ENCODE data around the gene RHBDL2. TPM values are rescaled to one million over a fixed set of nuclear protein-coding genes. Genes with fewer than 3 reads are reported as not detected.

The RHBDL2 gene
- total RNA-seq, 1 experiment from 2014 or later: 0.30 TPM

DNA sequence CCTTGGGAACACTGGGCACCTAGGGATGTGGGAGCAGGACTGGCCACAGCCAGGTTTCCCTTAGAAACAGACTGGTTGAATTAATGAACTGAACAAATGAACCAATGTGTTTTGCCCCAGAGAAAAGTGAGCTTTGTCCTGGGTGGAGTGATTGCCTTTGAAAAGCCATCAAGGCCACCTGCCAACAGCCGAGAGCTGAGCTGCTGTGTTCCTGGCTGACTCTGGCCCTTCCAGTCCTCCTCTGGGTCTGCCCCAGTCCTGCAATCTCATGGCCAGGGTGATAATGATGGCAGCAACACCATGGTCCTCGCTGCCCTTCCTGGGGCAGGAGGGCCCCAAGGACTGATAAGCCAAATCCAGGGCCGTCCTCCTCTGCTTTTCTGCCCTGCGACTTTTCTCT lies 42.1 kb downstream of the RHBDL2 start:
- H3K4me1 Mint-ChIP-seq (ENCODE audit: insufficient read depth, unreplicated experiment): no peaks in the 10 kb centered on the region
- no TSS peak for BruUV-seq (replicated peaks)
- intact Hi-C loops (cut with micrococcal nuclease): no loop called here
- TF ChIP-seq, protein P1, sequence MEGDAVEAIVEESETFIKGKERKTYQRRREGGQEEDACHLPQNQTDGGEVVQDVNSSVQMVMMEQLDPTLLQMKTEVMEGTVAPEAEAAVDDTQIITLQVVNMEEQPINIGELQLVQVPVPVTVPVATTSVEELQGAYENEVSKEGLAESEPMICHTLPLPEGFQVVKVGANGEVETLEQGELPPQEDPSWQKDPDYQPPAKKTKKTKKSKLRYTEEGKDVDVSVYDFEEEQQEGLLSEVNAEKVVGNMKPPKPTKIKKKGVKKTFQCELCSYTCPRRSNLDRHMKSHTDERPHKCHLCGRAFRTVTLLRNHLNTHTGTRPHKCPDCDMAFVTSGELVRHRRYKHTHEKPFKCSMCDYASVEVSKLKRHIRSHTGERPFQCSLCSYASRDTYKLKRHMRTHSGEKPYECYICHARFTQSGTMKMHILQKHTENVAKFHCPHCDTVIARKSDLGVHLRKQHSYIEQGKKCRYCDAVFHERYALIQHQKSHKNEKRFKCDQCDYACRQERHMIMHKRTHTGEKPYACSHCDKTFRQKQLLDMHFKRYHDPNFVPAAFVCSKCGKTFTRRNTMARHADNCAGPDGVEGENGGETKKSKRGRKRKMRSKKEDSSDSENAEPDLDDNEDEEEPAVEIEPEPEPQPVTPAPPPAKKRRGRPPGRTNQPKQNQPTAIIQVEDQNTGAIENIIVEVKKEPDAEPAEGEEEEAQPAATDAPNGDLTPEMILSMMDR (IDR thresholded peaks at IDR 0.05; ENCODE audit: unreplicated experiment): no peak
- no peaks in the 10 kb centered on the region for H3K36me3 Mint-ChIP-seq (ENCODE audit: insufficient read depth, unreplicated experiment)
- no peak for DNase-seq (ENCODE audit: unreplicated experiment)
- H3K4me3 Mint-ChIP-seq (ENCODE audit: unreplicated experiment): no peak overlapping the region
- ChIA-PET CTCF (interaction anchor here (0.8 kb wide), 1 partner anchor 132 kb away, joined by 3 read pairs; no protein-coding TSS in a partner anchor), POLR2A (no interaction called here)
- H3K9me3 Mint-ChIP-seq (ENCODE audit: unreplicated experiment): no peaks in the 10 kb centered on the region
- H3K27me3 Mint-ChIP-seq (ENCODE audit: insufficient read depth, unreplicated experiment): no peaks in the 10 kb centered on the region
- H3K27ac Mint-ChIP-seq (ENCODE audit: low read depth, unreplicated experiment): no peak overlapping the region

DNA sequence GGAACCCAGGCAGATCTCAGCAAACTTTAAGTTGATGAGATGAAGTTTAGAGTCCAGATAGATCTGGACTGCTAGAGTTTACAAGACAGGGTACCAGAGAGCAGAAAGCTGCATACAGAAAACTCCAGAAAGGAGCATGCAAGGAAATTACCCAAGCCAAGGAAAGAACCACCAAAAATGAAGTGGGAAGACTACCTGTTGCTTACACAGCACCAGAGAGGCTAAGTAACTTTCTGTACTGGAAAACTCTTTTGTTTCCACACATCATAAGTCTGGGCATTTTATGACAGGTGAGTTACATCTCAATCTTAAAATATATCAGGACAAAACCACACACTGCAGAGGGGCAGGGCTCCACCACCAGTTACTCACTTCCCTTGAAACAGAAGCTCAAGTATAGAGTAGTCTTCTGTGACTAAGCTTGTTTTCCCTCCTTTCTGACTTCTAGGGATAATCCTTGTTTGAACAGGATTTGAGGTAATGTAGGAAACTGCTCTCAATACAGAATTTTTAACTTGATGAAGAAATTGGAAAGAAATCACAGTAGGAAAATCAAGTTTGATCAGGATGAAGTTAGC lies 42.9 kb downstream of the RHBDL2 start:
- no peaks in the 10 kb centered on the region for H3K9me3 Mint-ChIP-seq (ENCODE audit: unreplicated experiment)
- no peak overlapping the region for H3K27ac Mint-ChIP-seq (ENCODE audit: low read depth, unreplicated experiment)
- H3K4me3 Mint-ChIP-seq (ENCODE audit: unreplicated experiment): no peak overlapping the region
- TF ChIP-seq, protein P1 (IDR thresholded peaks at IDR 0.05; ENCODE audit: unreplicated experiment): no peak
- no peaks in the 10 kb centered on the region for H3K27me3 Mint-ChIP-seq (ENCODE audit: insufficient read depth, unreplicated experiment)
- no peak for DNase-seq (ENCODE audit: unreplicated experiment)
- ChIA-PET CTCF (interaction anchor here (0.8 kb wide), 1 partner anchor 133 kb away, joined by 3 read pairs; no protein-coding TSS in a partner anchor), POLR2A (interaction anchor here (0.6 kb wide), 1 partner anchor 26 kb away, joined by 4 read pairs; no protein-coding TSS in a partner anchor)
- H3K4me1 Mint-ChIP-seq (ENCODE audit: insufficient read depth, unreplicated experiment): no peaks in the 10 kb centered on the region
- intact Hi-C loops (cut with micrococcal nuclease): no loop called here
- BruUV-seq (replicated peaks): no TSS peak
- H3K36me3 Mint-ChIP-seq (ENCODE audit: insufficient read depth, unreplicated experiment): no peaks in the 10 kb centered on the region

DNA sequence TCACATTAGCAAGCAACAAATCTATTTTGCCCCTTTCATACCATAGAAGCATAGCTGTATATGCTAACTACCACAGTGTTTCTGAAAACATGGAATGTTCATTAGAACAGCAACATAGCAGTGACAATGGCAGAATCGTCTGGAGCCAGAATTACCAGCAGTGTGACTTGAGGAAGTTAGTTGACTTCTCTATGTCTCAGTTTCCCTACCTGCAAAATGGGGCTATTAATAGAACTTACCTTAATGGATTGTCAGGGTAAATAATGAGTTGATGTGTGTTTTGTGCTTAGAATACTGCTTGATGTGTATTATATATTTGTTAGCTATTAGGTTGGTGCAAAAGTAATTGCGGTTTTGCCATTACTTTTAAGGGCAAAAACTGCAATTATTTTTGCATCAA lies 45.5 kb downstream of the RHBDL2 start:
- TF ChIP-seq, protein P1 (IDR thresholded peaks at IDR 0.05; ENCODE audit: unreplicated experiment): no peak
- ChIA-PET POLR2A (no interaction called here), CTCF (interaction anchor here (0.6 to 1.2 kb wide), 3 partner anchors 22 to 195 kb away, joined by 3 to 5 read pairs (median 3); no protein-coding TSS in a partner anchor)
- intact Hi-C loops (cut with micrococcal nuclease): no loop called here
- Mint-ChIP-seq H3K4me3 (ENCODE audit: unreplicated experiment) (no peak overlapping the region), H3K27ac (ENCODE audit: low read depth, unreplicated experiment) (no peak overlapping the region), H3K27me3 (ENCODE audit: insufficient read depth, unreplicated experiment) (no peaks in the 10 kb centered on the region), H3K9me3 (ENCODE audit: unreplicated experiment) (no peaks in the 10 kb centered on the region), H3K4me1 (ENCODE audit: insufficient read depth, unreplicated experiment) (no peaks in the 10 kb centered on the region), H3K36me3 (ENCODE audit: insufficient read depth, unreplicated experiment) (no peaks in the 10 kb centered on the region)
- no peak for DNase-seq (ENCODE audit: unreplicated experiment)
- BruUV-seq (replicated peaks): no TSS peak

DNA sequence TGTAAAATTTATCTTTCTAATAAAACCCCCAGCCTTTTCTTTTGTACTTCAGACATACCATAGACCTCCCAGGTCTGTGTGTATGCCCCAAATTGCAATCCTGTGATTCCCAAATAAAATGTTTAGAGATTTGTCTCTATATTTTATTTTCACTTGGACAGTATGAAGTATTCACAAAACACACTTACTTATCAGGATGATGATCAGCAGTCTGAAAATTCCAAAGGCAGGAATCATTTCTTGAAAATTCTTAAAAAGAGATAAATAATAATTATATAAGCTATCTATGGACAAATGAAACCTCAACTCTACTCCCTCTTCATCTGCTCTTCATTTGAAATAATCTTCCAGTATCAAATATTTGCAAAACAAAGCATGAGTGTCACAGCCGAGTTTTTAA lies 48.7 kb downstream of the RHBDL2 start:
- POLR2A ChIA-PET: interaction anchor here (0.6 to 1.2 kb wide), 3 partner anchors 18 to 42 kb away, joined by 3 to 5 read pairs (median 4); partner anchors contain the start of gene RRAGC

More for the DNA sequence above, 48.7 kb downstream of the RHBDL2 start:
- H3K36me3 Mint-ChIP-seq (ENCODE audit: insufficient read depth, unreplicated experiment): no peaks in the 10 kb centered on the region
- CTCF ChIA-PET: no interaction called here
- no peak overlapping the region for H3K4me3 Mint-ChIP-seq (ENCODE audit: unreplicated experiment)
- no TSS peak for BruUV-seq (replicated peaks)
- no peak for DNase-seq (ENCODE audit: unreplicated experiment)
- TF ChIP-seq, protein P1 (IDR thresholded peaks at IDR 0.05; ENCODE audit: unreplicated experiment): no peak
- no peak overlapping the region for H3K27ac Mint-ChIP-seq (ENCODE audit: low read depth, unreplicated experiment)
- no peaks in the 10 kb centered on the region for H3K9me3 Mint-ChIP-seq (ENCODE audit: unreplicated experiment)
- no peaks in the 10 kb centered on the region for H3K4me1 Mint-ChIP-seq (ENCODE audit: insufficient read depth, unreplicated experiment)
- no peaks in the 10 kb centered on the region for H3K27me3 Mint-ChIP-seq (ENCODE audit: insufficient read depth, unreplicated experiment)
- intact Hi-C loops (cut with micrococcal nuclease): no loop called here
